ENCODE results near the gene POLR3K. TPM values are rescaled to one million over a fixed set of nuclear protein-coding genes. Genes with fewer than 3 reads are reported as not detected.

POLR3K gene
- total and polyA plus RNA-seq, 2 donors (not counting 1 experiment from before 2014, with no cell fraction given), result 3.3 to 12.9 TPM

DNA sequence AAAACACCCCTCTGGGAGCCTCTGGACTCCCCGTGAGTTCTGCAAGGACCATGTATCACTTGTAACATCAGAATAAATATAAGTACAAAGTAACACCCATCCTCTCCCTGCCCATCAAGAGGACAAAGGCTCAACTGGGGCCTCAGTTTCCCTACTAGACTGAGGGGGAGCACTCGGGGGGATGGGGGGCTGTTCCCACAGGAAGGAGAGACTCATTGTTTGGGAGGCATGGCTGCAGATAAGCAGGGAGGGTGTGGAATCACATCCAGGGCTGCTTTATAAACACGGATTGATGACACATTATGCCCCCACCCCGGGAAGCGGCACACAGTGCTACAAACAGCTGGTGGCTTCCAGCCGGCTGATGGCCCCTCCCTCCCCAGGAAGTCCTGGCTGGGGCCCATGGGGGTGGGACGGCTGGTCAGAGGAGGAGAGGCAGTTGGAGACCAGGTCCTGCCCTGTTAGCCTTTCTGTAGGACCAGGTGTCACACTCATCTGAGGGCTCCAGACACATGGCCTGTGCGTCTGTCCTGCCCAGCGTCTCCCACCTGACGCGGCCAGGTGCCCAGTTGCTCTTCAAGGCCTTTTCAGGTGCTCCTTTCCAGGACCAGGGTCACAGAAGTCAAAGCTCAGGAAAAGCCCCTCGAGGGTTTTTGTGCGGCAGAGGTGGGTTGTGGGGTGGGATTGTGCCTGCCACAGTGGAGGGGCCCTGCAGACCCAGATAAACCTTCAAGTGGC is 23.3 kb upstream of the POLR3K start:
- Histone ChIP-seq H3K27ac (ENCODE audit: insufficient read depth, low read length) (peak overlapping the region; percentile 96), H3K9ac (ENCODE audit: insufficient read depth, low read length) (peak overlapping the region; percentile 91), H2AFZ (ENCODE audit: low read length) (no peak overlapping the region), H3K36me3 (ENCODE audit: control insufficient read depth, insufficient read depth, low read length) (peaks cover 12% of the 10 kb centered on the region), H4K20me1 (ENCODE audit: control insufficient read depth, extremely low read depth, insufficient read depth, low read length) (no peaks in the 10 kb centered on the region), H3K4me2 (ENCODE audit: extremely low read depth, insufficient read depth, low read length) (peak overlapping the region; percentile 83), H3K27me3 (ENCODE audit: control insufficient read depth, insufficient read depth, low read length) (no peaks in the 10 kb centered on the region), H3K4me1 (ENCODE audit: control insufficient read depth, extremely low read depth, insufficient read depth, low read length) (peaks cover 39% of the 10 kb centered on the region), H3K9me3 (ENCODE audit: control insufficient read depth, insufficient read depth, low read depth, low read length) (no peaks in the 10 kb centered on the region), H3K4me3 (replicated peaks in 1 of 4; ENCODE audit: control extremely low read depth in 1 of 4, insufficient read depth in 1 of 4, low read depth in 3 of 4, low read length in 4 of 4) (peak overlapping the region; percentile 7 to 73 (median 51)), H3K79me2 (ENCODE audit: control insufficient read depth, insufficient read depth, low read length) (peaks cover 27% of the 10 kb centered on the region)
- no peak for TF ChIP-seq EZH2 (IDR thresholded peaks at IDR 0.05; ENCODE audit: low read length, missing control alignments)
- TF ChIP-seq, protein P1, sequence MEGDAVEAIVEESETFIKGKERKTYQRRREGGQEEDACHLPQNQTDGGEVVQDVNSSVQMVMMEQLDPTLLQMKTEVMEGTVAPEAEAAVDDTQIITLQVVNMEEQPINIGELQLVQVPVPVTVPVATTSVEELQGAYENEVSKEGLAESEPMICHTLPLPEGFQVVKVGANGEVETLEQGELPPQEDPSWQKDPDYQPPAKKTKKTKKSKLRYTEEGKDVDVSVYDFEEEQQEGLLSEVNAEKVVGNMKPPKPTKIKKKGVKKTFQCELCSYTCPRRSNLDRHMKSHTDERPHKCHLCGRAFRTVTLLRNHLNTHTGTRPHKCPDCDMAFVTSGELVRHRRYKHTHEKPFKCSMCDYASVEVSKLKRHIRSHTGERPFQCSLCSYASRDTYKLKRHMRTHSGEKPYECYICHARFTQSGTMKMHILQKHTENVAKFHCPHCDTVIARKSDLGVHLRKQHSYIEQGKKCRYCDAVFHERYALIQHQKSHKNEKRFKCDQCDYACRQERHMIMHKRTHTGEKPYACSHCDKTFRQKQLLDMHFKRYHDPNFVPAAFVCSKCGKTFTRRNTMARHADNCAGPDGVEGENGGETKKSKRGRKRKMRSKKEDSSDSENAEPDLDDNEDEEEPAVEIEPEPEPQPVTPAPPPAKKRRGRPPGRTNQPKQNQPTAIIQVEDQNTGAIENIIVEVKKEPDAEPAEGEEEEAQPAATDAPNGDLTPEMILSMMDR (conservative IDR thresholded peaks at IDR 0.05 in 1 of 2, IDR thresholded peaks at IDR 0.05 in 1 of 2; ENCODE audit: low read depth in 1 of 2, low read length in 2 of 2), result no peak
- peak; percentile 86 to 92 for DNase-seq (ENCODE audit: low read depth in 2 of 2)

GRCh38 chr16:75580-76501 is 22.4 kb upstream of the POLR3K start:
- peak overlapping the region; percentile 96 for H3K27ac ChIP-seq (ENCODE audit: insufficient read depth, low read length)
- H3K4me2 ChIP-seq (ENCODE audit: extremely low read depth, insufficient read depth, low read length), result peak overlapping the region; percentile 83
- peaks cover 11% of the 10 kb centered on the region for H3K36me3 ChIP-seq (ENCODE audit: control insufficient read depth, insufficient read depth, low read length)
- H3K9me3 ChIP-seq (ENCODE audit: control insufficient read depth, insufficient read depth, low read depth, low read length), result no peaks in the 10 kb centered on the region
- no peak for TF ChIP-seq EZH2 (IDR thresholded peaks at IDR 0.05; ENCODE audit: low read length, missing control alignments)
- TF ChIP-seq, protein P1 (conservative IDR thresholded peaks at IDR 0.05 in 1 of 2, IDR thresholded peaks at IDR 0.05 in 1 of 2; ENCODE audit: low read depth in 1 of 2, low read length in 2 of 2), result peak; percentile 23 to 53
- H3K4me1 ChIP-seq (ENCODE audit: control insufficient read depth, extremely low read depth, insufficient read depth, low read length), result peaks cover 44% of the 10 kb centered on the region
- H3K4me3 ChIP-seq (replicated peaks in 1 of 4; ENCODE audit: control extremely low read depth in 1 of 4, insufficient read depth in 1 of 4, low read depth in 3 of 4, low read length in 4 of 4), result peak overlapping the region in 3 of 4 experiments; percentile 9 to 73 (median 16)
- no peaks in the 10 kb centered on the region for H3K27me3 ChIP-seq (ENCODE audit: control insufficient read depth, insufficient read depth, low read length)
- H4K20me1 ChIP-seq (ENCODE audit: control insufficient read depth, extremely low read depth, insufficient read depth, low read length), result no peaks in the 10 kb centered on the region
- H3K9ac ChIP-seq (ENCODE audit: insufficient read depth, low read length), result peak overlapping the region; percentile 46
- peak; percentile 79 to 93 for DNase-seq (ENCODE audit: low read depth in 2 of 2)
- H2AFZ ChIP-seq (ENCODE audit: low read length), result no peak overlapping the region
- peaks cover 34% of the 10 kb centered on the region for H3K79me2 ChIP-seq (ENCODE audit: control insufficient read depth, insufficient read depth, low read length)

- no peak for DNase-seq (ENCODE audit: low read depth in 2 of 2)
- no peaks in the 10 kb centered on the region for H3K9me3 ChIP-seq (ENCODE audit: control insufficient read depth, insufficient read depth, low read depth, low read length)
- peaks cover 37% of the 10 kb centered on the region for H3K79me2 ChIP-seq (ENCODE audit: control insufficient read depth, insufficient read depth, low read length)
- peak overlapping the region; percentile 96 for H3K27ac ChIP-seq (ENCODE audit: insufficient read depth, low read length)
- H3K4me3 ChIP-seq (replicated peaks in 1 of 4; ENCODE audit: control extremely low read depth in 1 of 4, insufficient read depth in 1 of 4, low read depth in 3 of 4, low read length in 4 of 4), result no peak overlapping the region
- H3K27me3 ChIP-seq (ENCODE audit: control insufficient read depth, insufficient read depth, low read length), result no peaks in the 10 kb centered on the region
- H3K36me3 ChIP-seq (ENCODE audit: control insufficient read depth, insufficient read depth, low read length), result peaks cover 6% of the 10 kb centered on the region
- H3K4me1 ChIP-seq (ENCODE audit: control insufficient read depth, extremely low read depth, insufficient read depth, low read length), result peaks cover 52% of the 10 kb centered on the region
- H2AFZ ChIP-seq (ENCODE audit: low read length), result no peak overlapping the region
- TF ChIP-seq EZH2 (IDR thresholded peaks at IDR 0.05; ENCODE audit: low read length, missing control alignments), result no peak
- TF ChIP-seq, protein P1 (conservative IDR thresholded peaks at IDR 0.05 in 1 of 2, IDR thresholded peaks at IDR 0.05 in 1 of 2; ENCODE audit: low read depth in 1 of 2, low read length in 2 of 2), result no peak
- no peaks in the 10 kb centered on the region for H4K20me1 ChIP-seq (ENCODE audit: control insufficient read depth, extremely low read depth, insufficient read depth, low read length)
- peak overlapping the region; percentile 16 for H3K9ac ChIP-seq (ENCODE audit: insufficient read depth, low read length)
- no peak overlapping the region for H3K4me2 ChIP-seq (ENCODE audit: extremely low read depth, insufficient read depth, low read length)
These were observed 21.4 kb upstream of the POLR3K start for GRCh38 chr16:74747-75334.

All from fibroblast of lung (primary cell).